CD14-positive monocyte (primary cell): ENCODE data around the gene PEX12. TPM values are rescaled to one million over a fixed set of nuclear protein-coding genes. Genes with fewer than 3 reads are reported as not detected.
A peak's percentile ranks its signal among the peaks of the same experiment; 100 is the strongest.

Experiments used
- DNase-seq, 3 donors: peaks; one replicate each; pipeline ENCODE4 v3.0.0-alpha.2; 2011 to 2022
- H2AFZ ChIP-seq: 2 replicates; pipeline ENCODE4 v1.6.0; 2012; ENCODE audit warnings: mild to moderate bottlenecking, low read depth, low read length, inconsistent platforms; ENCODE audit not compliant: insufficient read depth, poor library complexity, severe bottlenecking
- H3K27ac ChIP-seq, 2 donors: 1 replicate in 1 of 2; 2 replicates in 1 of 2; pipeline ENCODE4 v1.5.1; 2012 to 2013; ENCODE audit warnings: low read length in 2 of 2, control low read depth in 1 of 2, inconsistent platforms in 1 of 2, low read depth in 1 of 2, mild to moderate bottlenecking in 1 of 2
- H3K27me3 ChIP-seq, 2 donors: one replicate each; pipeline versions ENCODE4 v1.6.0 to v1.6.1; 2011 to 2013; ENCODE audit warnings: low read length in 2 of 2; ENCODE audit not compliant: control insufficient read depth in 2 of 2, insufficient read depth in 2 of 2
- H3K36me3 ChIP-seq, 2 donors: replicated peaks in 1 of 2; 1 replicate in 1 of 2; 2 replicates in 1 of 2; pipeline versions ENCODE4 v1.5.1 to v1.6.1; 2012 to 2013; ENCODE audit warnings: low read length in 2 of 2, control low read depth in 1 of 2, inconsistent platforms in 1 of 2, mild to moderate bottlenecking in 1 of 2; ENCODE audit not compliant: insufficient read depth in 2 of 2, control insufficient read depth in 1 of 2
- H3K4me1 ChIP-seq, 2 donors: 1 replicate in 1 of 2; 2 replicates in 1 of 2; pipeline versions ENCODE4 v1.5.1 to v1.6.1; 2012 to 2013; ENCODE audit warnings: low read length in 2 of 2, control low read depth in 1 of 2, inconsistent platforms in 1 of 2, mild to moderate bottlenecking in 1 of 2, moderate library complexity in 1 of 2; ENCODE audit not compliant: insufficient read depth in 2 of 2, control insufficient read depth in 1 of 2
- H3K4me2 ChIP-seq: replicated peaks from 2 replicates; pipeline ENCODE3; 2012; ENCODE audit warnings: low read length, moderate library complexity, mild to moderate bottlenecking; ENCODE audit not compliant: poor library complexity, severe bottlenecking; ENCODE audit errors: extremely low read depth
- H3K4me3 ChIP-seq, 3 experiments: fragments of 200-600 bp in 1 of 3; sonication (generic) in 1 of 3; replicated peaks in 1 of 3; 1 replicate in 2 of 3; 2 replicates in 1 of 3; pipeline ENCODE4 v1.5.1; 2011 to 2013; ENCODE audit warnings: low read length in 3 of 3, mild to moderate bottlenecking in 3 of 3, control low read depth in 2 of 3, low read depth in 2 of 3, inconsistent platforms in 1 of 3, moderate library complexity in 1 of 3
- H3K79me2 ChIP-seq: 2 replicates; pipeline ENCODE4 v1.6.0; 2012; ENCODE audit warnings: mild to moderate bottlenecking, control low read depth, inconsistent platforms, low read length, moderate library complexity; ENCODE audit not compliant: insufficient read depth
- H3K9ac ChIP-seq: 2 replicates; pipeline ENCODE4 v1.6.0; 2017; ENCODE audit warnings: low read length, mild to moderate bottlenecking; ENCODE audit not compliant: insufficient read depth, poor library complexity, severe bottlenecking
- H3K9me3 ChIP-seq, 2 donors: replicated peaks in 1 of 2; 1 replicate in 1 of 2; 2 replicates in 1 of 2; pipeline versions ENCODE4 v1.5.1 to v1.6.1; 2012 to 2013; ENCODE audit warnings: low read length in 2 of 2, control low read depth in 1 of 2; ENCODE audit not compliant: control insufficient read depth in 1 of 2, insufficient read depth in 1 of 2
- H4K20me1 ChIP-seq: 2 replicates; pipeline ENCODE4 v1.6.0; 2012; ENCODE audit warnings: mild to moderate bottlenecking, low read length, control low read depth, moderate library complexity; ENCODE audit not compliant: insufficient read depth
- H3K27ac Mint-ChIP-seq, 7 donors: one replicate each; pipeline ENCODE4 v1.8.0; 2020; ENCODE audit warnings: mild to moderate bottlenecking in 7 of 7, mixed read lengths in 7 of 7, moderate library complexity in 6 of 7, inconsistent platforms in 2 of 7
- H3K27me3 Mint-ChIP-seq, 3 donors: one replicate each; pipeline ENCODE4 v1.8.0; 2021 to 2022; ENCODE audit warnings: low read depth in 3 of 3, mild to moderate bottlenecking in 3 of 3, mixed read lengths in 3 of 3, moderate library complexity in 3 of 3, inconsistent platforms in 1 of 3
- H3K36me3 Mint-ChIP-seq, 2 donors: one replicate each; pipeline ENCODE4 v1.8.0; 2020; ENCODE audit warnings: mixed read lengths in 2 of 2, inconsistent platforms in 1 of 2, mild to moderate bottlenecking in 1 of 2
- H3K4me1 Mint-ChIP-seq: one replicate; pipeline ENCODE4 v1.8.0; 2020; ENCODE audit warnings: mild to moderate bottlenecking, mixed read lengths
- H3K4me3 Mint-ChIP-seq, 2 donors: one replicate each; pipeline ENCODE4 v1.8.0; 2020; ENCODE audit warnings: mild to moderate bottlenecking in 2 of 2, mixed read lengths in 2 of 2, moderate library complexity in 1 of 2
- H3K9me3 Mint-ChIP-seq, 7 donors: one replicate each; pipeline ENCODE4 v1.8.0; 2020 to 2022; ENCODE audit warnings: mixed read lengths in 7 of 7, mild to moderate bottlenecking in 6 of 7, moderate library complexity in 6 of 7, inconsistent platforms in 2 of 7
- WGBS: methylation state at CpG from one replicate; pipeline ENCODE4 v1.1.5; 2013; ENCODE audit warnings: missing lambda C conversion rate; ENCODE audit not compliant: insufficient coverage; 5-methylcytosine and 5-hydroxymethylcytosine counted together
- intact Hi-C, 2 donors: fragments of 100-400 bp; cut with micrococcal nuclease; formaldehyde crosslinking; loops; one replicate each; pipeline versions ENCODE4 v1.15.0 to v1.15.1; 2023
- polyA plus RNA-seq, 3 donors: library from polyadenylated mRNA; depleted of rRNA in 1 of 3; unstranded in 2 of 3; stranded (reverse) in 1 of 3; fragments of 300-500 nt in 2 of 3; fragments of >200 nt in 1 of 3; fragmentation: Illumina TruSeq in 2 of 3; gene quantifications; 1 replicate in 2 of 3; 2 replicates in 1 of 3; pipeline ENCODE4 v1.2.3, GENCODE V29; 2012 to 2021
- TF ChIP-seq, protein P1 (sequence below): fragments of 200-600 bp; IDR thresholded peaks from one replicate; pipeline ENCODE4 v1.8.0; 2022; ENCODE audit warnings: antibody characterized with exemption, mild to moderate bottlenecking

The PEX12 gene
- polyA plus RNA-seq, 3 donors: 0.08 to 0.72 (median 0.31) TPM

DNA sequence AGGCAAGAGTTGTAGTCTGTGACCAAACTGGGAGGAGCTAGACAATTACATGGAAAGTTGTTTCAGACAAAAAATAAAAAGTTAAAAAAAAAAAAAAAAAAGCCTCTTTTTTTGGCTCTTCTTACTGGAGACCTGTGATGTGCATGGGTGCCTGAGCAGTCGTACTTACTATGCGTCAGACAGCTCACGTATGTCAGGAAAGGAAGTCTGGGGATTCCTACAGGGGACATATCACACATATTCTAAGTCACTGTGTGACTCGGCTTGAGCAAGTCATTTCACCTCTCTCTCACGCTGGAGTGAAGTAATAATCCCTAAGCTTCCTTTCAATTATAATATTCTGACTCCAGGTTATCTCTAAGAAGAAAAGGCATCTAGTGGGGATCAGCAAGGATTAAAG lies 23.7 kb downstream of the PEX12 start:
- Mint-ChIP-seq H3K9me3 (peaks cover 0 to 2% (median 0%) of the 10 kb centered on the region in 7 donors), H3K36me3 (no peaks in the 10 kb centered on the region), H3K4me1 (peaks cover 7% of the 10 kb centered on the region), H3K27ac (no peak overlapping the region), H3K4me3 (no peak overlapping the region), H3K27me3 (peaks cover 2 to 12% (median 8%) of the 10 kb centered on the region in 3 donors)
- H3K27me3 ChIP-seq: no peaks in the 10 kb centered on the region
- DNase-seq: peak in 1 of 3 donors; percentile 24
- H3K27ac ChIP-seq: no peak overlapping the region
- H3K79me2 ChIP-seq: no peaks in the 10 kb centered on the region
- H3K4me1 ChIP-seq: no peaks in the 10 kb centered on the region
- WGBS: 89% methylated on average over 3 of the region's 5 CpGs
- H3K4me3 ChIP-seq: no peak overlapping the region
- H2AFZ ChIP-seq: no peak overlapping the region
- H3K9ac ChIP-seq: no peak overlapping the region
- no peaks in the 10 kb centered on the region for H3K36me3 ChIP-seq
- no peaks in the 10 kb centered on the region for H3K9me3 ChIP-seq
- no peak overlapping the region for H3K4me2 ChIP-seq
- TF ChIP-seq, protein P1, sequence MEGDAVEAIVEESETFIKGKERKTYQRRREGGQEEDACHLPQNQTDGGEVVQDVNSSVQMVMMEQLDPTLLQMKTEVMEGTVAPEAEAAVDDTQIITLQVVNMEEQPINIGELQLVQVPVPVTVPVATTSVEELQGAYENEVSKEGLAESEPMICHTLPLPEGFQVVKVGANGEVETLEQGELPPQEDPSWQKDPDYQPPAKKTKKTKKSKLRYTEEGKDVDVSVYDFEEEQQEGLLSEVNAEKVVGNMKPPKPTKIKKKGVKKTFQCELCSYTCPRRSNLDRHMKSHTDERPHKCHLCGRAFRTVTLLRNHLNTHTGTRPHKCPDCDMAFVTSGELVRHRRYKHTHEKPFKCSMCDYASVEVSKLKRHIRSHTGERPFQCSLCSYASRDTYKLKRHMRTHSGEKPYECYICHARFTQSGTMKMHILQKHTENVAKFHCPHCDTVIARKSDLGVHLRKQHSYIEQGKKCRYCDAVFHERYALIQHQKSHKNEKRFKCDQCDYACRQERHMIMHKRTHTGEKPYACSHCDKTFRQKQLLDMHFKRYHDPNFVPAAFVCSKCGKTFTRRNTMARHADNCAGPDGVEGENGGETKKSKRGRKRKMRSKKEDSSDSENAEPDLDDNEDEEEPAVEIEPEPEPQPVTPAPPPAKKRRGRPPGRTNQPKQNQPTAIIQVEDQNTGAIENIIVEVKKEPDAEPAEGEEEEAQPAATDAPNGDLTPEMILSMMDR: no peak
- intact Hi-C loops: no loop called here
- no peaks in the 10 kb centered on the region for H4K20me1 ChIP-seq

- Mint-ChIP-seq H3K9me3 (peaks cover 0 to 2% (median 0%) of the 10 kb centered on the region in 7 donors), H3K36me3 (no peaks in the 10 kb centered on the region), H3K4me1 (peaks cover 4% of the 10 kb centered on the region), H3K27ac (peak overlapping the region in 1 of 7 donors; percentile 54), H3K4me3 (no peak overlapping the region), H3K27me3 (peaks cover under 1 to 9% (median 8%) of the 10 kb centered on the region in 3 donors)
- DNase-seq: no peak
- Histone ChIP-seq H3K4me3 (no peak overlapping the region), H3K27ac (no peak overlapping the region), H3K36me3 (no peaks in the 10 kb centered on the region), H3K79me2 (no peaks in the 10 kb centered on the region), H2AFZ (no peak overlapping the region), H3K9me3 (no peaks in the 10 kb centered on the region), H3K9ac (no peak overlapping the region), H3K4me1 (no peaks in the 10 kb centered on the region), H3K27me3 (no peaks in the 10 kb centered on the region), H4K20me1 (no peaks in the 10 kb centered on the region), H3K4me2 (no peak overlapping the region)
- 83% methylated on average over 1 of the region's 4 CpGs for WGBS
- intact Hi-C loops: no loop called here
- TF ChIP-seq, protein P1: no peak
Observed at GRCh38 chr17:35553310-35553709, 25.1 kb downstream of the PEX12 start.
